ENCODE results near the gene PIK3R4. TPM values are rescaled to one million over a fixed set of nuclear protein-coding genes. Genes with fewer than 3 reads are reported as not detected.

PIK3R4 gene
- total RNA-seq, 4 donors from 2014 or later, result 30.4 to 37.9 (median 33.5) TPM

DNA sequence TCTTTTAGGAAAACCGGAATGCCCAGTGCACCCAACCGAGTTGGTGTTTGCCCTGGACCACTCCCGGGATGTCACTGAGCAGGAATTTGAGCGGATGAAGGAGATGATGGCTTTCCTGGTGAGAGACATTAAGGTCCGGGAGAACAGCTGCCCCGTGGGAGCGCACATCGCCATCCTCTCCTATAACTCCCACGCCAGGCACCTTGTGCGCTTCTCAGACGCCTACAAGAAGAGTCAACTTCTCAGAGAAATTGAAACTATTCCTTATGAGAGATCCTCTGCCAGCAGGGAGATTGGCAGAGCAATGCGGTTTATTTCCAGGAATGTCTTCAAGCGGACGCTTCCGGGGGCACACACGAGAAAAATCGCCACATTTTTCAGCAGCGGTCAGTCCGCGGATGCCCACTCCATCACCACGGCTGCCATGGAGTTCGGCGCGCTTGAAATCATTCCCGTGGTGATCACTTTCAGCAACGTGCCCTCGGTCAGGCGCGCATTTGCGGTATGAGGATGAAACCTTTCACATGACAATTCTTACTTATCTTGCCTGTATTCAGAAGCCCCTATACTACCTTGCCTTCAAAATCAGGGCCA lies 97.5 kb downstream of the PIK3R4 start:
- WGBS, 2 donors, result 87 to 90% methylated on average over 30 of the region's 30 CpGs
- no peaks in the 10 kb centered on the region for H3K36me3 ChIP-seq
- H3K27ac ChIP-seq, result no peak overlapping the region
- DNase-seq (ENCODE audit: low spot score in 2 of 2), result no peak
- H3K9me3 ChIP-seq, result no peaks in the 10 kb centered on the region
- TF ChIP-seq, protein P1, sequence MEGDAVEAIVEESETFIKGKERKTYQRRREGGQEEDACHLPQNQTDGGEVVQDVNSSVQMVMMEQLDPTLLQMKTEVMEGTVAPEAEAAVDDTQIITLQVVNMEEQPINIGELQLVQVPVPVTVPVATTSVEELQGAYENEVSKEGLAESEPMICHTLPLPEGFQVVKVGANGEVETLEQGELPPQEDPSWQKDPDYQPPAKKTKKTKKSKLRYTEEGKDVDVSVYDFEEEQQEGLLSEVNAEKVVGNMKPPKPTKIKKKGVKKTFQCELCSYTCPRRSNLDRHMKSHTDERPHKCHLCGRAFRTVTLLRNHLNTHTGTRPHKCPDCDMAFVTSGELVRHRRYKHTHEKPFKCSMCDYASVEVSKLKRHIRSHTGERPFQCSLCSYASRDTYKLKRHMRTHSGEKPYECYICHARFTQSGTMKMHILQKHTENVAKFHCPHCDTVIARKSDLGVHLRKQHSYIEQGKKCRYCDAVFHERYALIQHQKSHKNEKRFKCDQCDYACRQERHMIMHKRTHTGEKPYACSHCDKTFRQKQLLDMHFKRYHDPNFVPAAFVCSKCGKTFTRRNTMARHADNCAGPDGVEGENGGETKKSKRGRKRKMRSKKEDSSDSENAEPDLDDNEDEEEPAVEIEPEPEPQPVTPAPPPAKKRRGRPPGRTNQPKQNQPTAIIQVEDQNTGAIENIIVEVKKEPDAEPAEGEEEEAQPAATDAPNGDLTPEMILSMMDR (IDR thresholded peaks at IDR 0.05), result no peak
- TF ChIP-seq POLR2A (IDR thresholded peaks at IDR 0.05) (no peak), EP300 (IDR thresholded peaks at IDR 0.05) (no peak)
- no peaks in the 10 kb centered on the region for H3K27me3 ChIP-seq
- no peaks in the 10 kb centered on the region for H3K4me1 ChIP-seq
- H3K4me3 ChIP-seq, result no peak overlapping the region

DNA sequence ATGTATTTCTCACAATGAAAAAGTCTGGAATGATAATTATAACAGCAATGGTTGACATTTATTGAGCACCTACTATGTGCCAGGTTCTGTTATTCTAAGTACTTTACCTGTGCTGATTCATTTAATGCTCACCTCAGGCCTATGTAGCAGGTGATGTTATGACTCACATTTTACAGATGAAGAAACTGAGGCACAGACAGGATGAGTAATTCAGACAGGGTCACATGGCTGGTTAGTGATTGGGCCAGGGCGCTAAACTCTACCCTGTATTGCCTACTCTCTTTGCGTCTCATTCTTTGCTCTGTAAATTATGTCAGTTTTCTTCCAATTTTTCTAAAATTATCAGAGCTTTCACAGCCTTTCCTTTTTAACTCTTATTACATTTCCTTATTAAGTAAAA lies 98.3 kb downstream of the PIK3R4 start:
- no peaks in the 10 kb centered on the region for H3K36me3 ChIP-seq
- H3K27ac ChIP-seq, result no peak overlapping the region
- no peaks in the 10 kb centered on the region for H3K27me3 ChIP-seq
- no peak for DNase-seq (ENCODE audit: low spot score in 2 of 2)
- H3K4me3 ChIP-seq, result no peak overlapping the region
- H3K9me3 ChIP-seq, result no peaks in the 10 kb centered on the region
- H3K4me1 ChIP-seq, result no peaks in the 10 kb centered on the region
- 90 to 91% methylated on average over 2 of the region's 2 CpGs for WGBS, 2 donors
- TF ChIP-seq, protein P1 (IDR thresholded peaks at IDR 0.05), result no peak

DNA sequence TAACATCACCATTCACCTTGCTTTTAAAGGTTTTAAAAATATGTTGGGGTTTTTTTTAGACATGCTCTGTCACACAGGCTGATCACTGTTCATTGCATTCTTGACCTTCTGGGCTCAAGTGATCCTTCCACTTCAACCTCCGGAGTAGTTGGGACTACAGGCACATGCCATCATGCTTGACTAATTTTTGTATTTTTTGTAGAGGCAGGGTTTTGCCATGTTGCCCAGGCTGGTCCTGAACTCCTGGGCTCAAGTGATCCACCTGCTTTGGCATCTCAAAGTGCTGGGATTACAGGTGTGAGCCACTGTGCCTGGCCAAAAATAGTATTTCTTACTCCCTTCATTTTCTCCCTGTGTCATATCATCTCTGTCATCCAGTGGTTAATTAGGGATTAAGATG lies 101.4 kb downstream of the PIK3R4 start:
- no peak for TF ChIP-seq POLR2A (IDR thresholded peaks at IDR 0.05)
- TF ChIP-seq, protein P1 (IDR thresholded peaks at IDR 0.05), result no peak
- TF ChIP-seq EP300 (IDR thresholded peaks at IDR 0.05), result no peak
- H3K4me1 ChIP-seq, result no peaks in the 10 kb centered on the region
- H3K36me3 ChIP-seq, result no peaks in the 10 kb centered on the region
- H3K27me3 ChIP-seq, result no peaks in the 10 kb centered on the region
- H3K27ac ChIP-seq, result no peak overlapping the region
- no peaks in the 10 kb centered on the region for H3K9me3 ChIP-seq
- DNase-seq (ENCODE audit: low spot score in 2 of 2), result no peak
- WGBS, 2 donors, result 37 to 48% methylated on average over 1 of the region's 1 CpG
- no peak overlapping the region for H3K4me3 ChIP-seq

DNA sequence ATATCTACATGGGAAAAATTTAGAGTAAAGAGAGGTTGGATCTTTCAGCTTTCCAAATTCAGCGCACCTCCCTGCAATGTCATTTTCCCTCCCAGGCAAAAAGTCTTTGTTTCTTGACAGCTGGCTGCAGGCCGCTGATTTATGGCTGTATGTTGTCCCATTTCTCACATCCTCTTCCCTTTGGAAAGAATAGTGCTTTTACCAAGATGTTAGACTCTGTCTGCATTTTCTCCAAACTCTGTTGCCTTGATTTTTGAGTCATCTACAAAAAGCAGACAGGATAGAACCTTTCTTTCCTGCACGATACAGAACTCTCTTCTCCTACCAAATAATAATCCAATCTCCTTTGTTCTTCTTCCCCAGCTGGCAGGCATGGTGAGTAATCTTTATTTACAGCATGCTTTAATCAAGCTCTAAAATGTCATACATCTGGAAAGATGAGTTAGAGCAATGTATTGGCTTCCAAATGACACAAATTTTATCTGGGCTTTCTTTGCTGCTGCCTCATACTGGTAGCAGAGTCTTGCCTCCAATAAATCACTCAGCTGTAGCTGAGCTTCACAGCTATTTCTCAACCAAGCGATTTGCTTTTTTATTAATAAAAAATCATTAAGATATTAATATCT lies 101.9 kb downstream of the PIK3R4 start:
- H3K27me3 ChIP-seq, result no peaks in the 10 kb centered on the region
- no peak overlapping the region for H3K27ac ChIP-seq
- no peaks in the 10 kb centered on the region for H3K4me1 ChIP-seq
- no peak for TF ChIP-seq EP300 (IDR thresholded peaks at IDR 0.05)
- no peak overlapping the region for H3K4me3 ChIP-seq
- 68 to 71% methylated on average over 4 of the region's 4 CpGs for WGBS, 2 donors
- no peaks in the 10 kb centered on the region for H3K9me3 ChIP-seq
- no peaks in the 10 kb centered on the region for H3K36me3 ChIP-seq
- no peak for DNase-seq (ENCODE audit: low spot score in 2 of 2)

DNA sequence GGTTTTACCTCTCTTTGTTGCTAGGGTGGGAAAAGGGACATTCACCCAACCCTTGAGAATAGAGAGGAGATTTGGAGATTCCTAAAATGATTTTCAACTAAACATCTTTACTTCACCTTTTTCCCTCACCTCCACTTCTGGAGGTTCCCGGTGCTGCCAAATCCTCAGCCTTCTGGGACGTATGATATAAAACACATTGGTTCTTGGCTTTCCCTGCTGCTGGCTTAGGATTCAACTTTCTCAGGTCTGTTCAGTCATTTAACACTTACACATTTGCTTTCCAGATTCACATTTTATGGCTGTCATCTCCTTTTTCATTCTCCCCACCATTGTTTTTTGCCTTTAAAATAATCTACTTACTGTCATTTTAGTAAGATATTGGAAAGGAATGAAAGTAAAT lies 106.6 kb downstream of the PIK3R4 start:
- TF ChIP-seq POLR2A (IDR thresholded peaks at IDR 0.05) (no peak), EP300 (IDR thresholded peaks at IDR 0.05) (no peak)
- TF ChIP-seq, protein P1 (IDR thresholded peaks at IDR 0.05), result no peak
- no peak overlapping the region for H3K27ac ChIP-seq
- H3K27me3 ChIP-seq, result no peaks in the 10 kb centered on the region
- no peak overlapping the region for H3K4me3 ChIP-seq
- 61 to 64% methylated on average over 2 of the region's 2 CpGs for WGBS, 2 donors
- no peak for DNase-seq (ENCODE audit: low spot score in 2 of 2)
- H3K9me3 ChIP-seq, result no peaks in the 10 kb centered on the region
- H3K4me1 ChIP-seq, result no peaks in the 10 kb centered on the region
- H3K36me3 ChIP-seq, result no peaks in the 10 kb centered on the region
